Activated CD8-positive, alpha-beta memory T cell treated with anti-CD3 and anti-CD28 coated beads, Interleukin-2, amount 50 U/mL, for 4 hours (primary cell): ENCODE data around the gene PCGF3.
A peak's percentile ranks its signal among the peaks of the same experiment; 100 is the strongest.
"Not testable (repeated sequence)": the region's sequence is repeated elsewhere in the genome, so short reads cannot be mapped to it uniquely, and the experiment has no call there.

Experiments
- DNase-seq: peaks from one replicate; pipeline ENCODE4 v3.0.0-alpha.2; 2020

The PCGF3 gene

GRCh38 chr4:669806-670559, 35.6 kb upstream of the PCGF3 start:
- not testable (repeated sequence) for DNase-seq

GRCh38 chr4:671769-672168, 33.9 kb upstream of the PCGF3 start:
- no peak for DNase-seq

GRCh38 chr4:673349-674091, 32.1 kb upstream of the PCGF3 start:
- DNase-seq = peak; percentile 41

- DNase-seq = peak; percentile 98
Measured at GRCh38 chr4:674172-675035, 31.2 kb upstream of the PCGF3 start, which contains the start of the genes ATP5ME and MYL5. Gene ATP5ME, minus strand, starts transcription at chr4:674276. Its CDS starts 29 bp downstream, at chr4:674247. Gene MYL5, plus strand, starts transcription at chr4:674542. Its CDS starts 3,485 bp downstream, at chr4:678027.

GRCh38 chr4:675036-675882, 30.4 kb upstream of the PCGF3 start:
- DNase-seq = no peak

- no peak for DNase-seq
Measured at GRCh38 chr4:675980-676870, 29.4 kb upstream of the PCGF3 start.

- DNase-seq = no peak
Measured at GRCh38 chr4:676871-677235, 28.8 kb upstream of the PCGF3 start.

GRCh38 chr4:677431-678293, 28.0 kb upstream of the PCGF3 start:
- DNase-seq = no peak

GRCh38 chr4:678331-679103, 27.1 kb upstream of the PCGF3 start:
- no peak for DNase-seq

- DNase-seq = no peak
Measured at GRCh38 chr4:679104-679481, 26.5 kb upstream of the PCGF3 start.

GRCh38 chr4:679629-680028, 26.0 kb upstream of the PCGF3 start:
- DNase-seq = no peak

GRCh38 chr4:680091-680490, 25.5 kb upstream of the PCGF3 start:
- DNase-seq = no peak

- DNase-seq = peak; percentile 22
Measured at GRCh38 chr4:680551-680927, 25.1 kb upstream of the PCGF3 start.

GRCh38 chr4:680928-681645, 24.5 kb upstream of the PCGF3 start:
- DNase-seq = peak; percentile 55

- DNase-seq = no peak
Measured at GRCh38 chr4:681736-682451, 23.7 kb upstream of the PCGF3 start.

- no peak for DNase-seq
Measured at GRCh38 chr4:682490-683172, 23.0 kb upstream of the PCGF3 start.

GRCh38 chr4:683247-683897, 22.3 kb upstream of the PCGF3 start:
- DNase-seq = no peak
